C4-2B (cell line): Measurements from ENCODE around the gene LRRC49.
"Not testable (repeated sequence)": the region's sequence is repeated elsewhere in the genome, so short reads cannot be mapped to it uniquely, and the experiment has no call there.

ENCODE experiments used
- H3K27ac ChIP-seq: fragments of 450-650 bp; 2 replicates; pipeline ENCODE4 v1.5.1; 2017
- ZFX ChIP-seq: fragments of 450-650 bp; IDR thresholded peaks from 2 replicates; pipeline ENCODE4 v1.6.1; 2017
- TF ChIP-seq, protein P1 (sequence below): fragments of 450-650 bp; conservative IDR thresholded peaks from 2 replicates; pipeline ENCODE4 v1.5.1; 2017; ENCODE audit warnings: mild to moderate bottlenecking

Gene LRRC49

DNA sequence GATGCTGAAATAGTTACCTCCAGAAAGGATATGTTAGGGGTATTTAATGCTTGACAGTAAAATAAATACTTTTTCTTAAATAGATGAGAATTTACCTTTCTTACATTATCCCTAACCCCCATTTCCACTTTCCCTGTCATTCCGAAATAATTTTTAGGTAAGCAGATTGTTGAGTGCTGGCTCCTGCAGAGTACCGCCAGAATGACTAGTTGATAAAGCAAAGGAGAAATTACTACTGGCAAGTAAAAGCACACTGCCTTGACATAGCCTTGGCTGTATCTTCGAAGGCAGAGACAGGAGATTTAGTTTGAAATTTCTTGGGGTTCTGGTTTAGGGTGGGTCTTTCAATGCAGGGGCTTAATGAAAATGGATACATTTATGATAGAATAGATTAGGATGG lies 40.8 kb downstream of the LRRC49 start:
- H3K27ac ChIP-seq: no peak overlapping the region
- no peak for TF ChIP-seq ZFX
- TF ChIP-seq, protein P1, sequence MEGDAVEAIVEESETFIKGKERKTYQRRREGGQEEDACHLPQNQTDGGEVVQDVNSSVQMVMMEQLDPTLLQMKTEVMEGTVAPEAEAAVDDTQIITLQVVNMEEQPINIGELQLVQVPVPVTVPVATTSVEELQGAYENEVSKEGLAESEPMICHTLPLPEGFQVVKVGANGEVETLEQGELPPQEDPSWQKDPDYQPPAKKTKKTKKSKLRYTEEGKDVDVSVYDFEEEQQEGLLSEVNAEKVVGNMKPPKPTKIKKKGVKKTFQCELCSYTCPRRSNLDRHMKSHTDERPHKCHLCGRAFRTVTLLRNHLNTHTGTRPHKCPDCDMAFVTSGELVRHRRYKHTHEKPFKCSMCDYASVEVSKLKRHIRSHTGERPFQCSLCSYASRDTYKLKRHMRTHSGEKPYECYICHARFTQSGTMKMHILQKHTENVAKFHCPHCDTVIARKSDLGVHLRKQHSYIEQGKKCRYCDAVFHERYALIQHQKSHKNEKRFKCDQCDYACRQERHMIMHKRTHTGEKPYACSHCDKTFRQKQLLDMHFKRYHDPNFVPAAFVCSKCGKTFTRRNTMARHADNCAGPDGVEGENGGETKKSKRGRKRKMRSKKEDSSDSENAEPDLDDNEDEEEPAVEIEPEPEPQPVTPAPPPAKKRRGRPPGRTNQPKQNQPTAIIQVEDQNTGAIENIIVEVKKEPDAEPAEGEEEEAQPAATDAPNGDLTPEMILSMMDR: no peak

DNA sequence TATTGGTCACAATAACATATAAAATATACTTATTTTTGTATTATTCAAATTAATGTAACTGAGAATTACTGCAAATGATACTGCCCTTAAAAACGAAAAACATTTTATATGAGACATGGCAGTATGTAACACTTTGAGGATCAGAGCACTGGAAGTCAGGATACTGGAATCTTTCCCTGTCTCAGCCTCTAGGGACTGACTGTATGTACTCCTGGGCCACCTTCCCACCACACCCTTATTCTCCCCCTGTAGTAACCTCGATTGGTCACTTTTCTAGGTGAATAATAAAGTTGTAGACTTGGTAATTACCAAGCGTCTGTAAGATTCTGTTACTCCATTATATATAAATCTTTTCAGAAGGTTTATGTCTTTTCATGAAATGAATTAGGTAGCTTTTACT lies 43.0 kb downstream of the LRRC49 start:
- H3K27ac ChIP-seq: no peak overlapping the region
- TF ChIP-seq ZFX: no peak
- TF ChIP-seq, protein P1: no peak

DNA sequence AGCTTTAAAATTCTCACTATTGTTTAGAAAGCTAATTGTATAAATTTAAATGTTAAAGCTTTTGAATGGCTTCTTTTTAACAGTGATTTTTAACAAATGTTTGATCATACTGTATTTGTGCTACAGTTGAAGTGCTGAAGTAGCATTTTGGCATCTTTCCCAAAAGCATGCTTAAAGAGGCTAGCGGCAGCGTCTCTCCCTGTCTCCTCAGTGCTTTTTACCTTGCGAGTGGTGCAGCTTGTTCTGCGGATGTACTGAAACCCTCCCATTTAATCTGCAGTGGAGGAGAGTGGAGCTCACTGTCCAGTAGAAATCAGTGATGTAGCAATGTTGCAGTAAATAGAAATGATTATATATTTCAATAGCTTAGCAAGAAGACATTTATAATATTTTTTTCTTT lies 43.7 kb downstream of the LRRC49 start:
- H3K27ac ChIP-seq: no peak overlapping the region
- TF ChIP-seq, protein P1: no peak

DNA sequence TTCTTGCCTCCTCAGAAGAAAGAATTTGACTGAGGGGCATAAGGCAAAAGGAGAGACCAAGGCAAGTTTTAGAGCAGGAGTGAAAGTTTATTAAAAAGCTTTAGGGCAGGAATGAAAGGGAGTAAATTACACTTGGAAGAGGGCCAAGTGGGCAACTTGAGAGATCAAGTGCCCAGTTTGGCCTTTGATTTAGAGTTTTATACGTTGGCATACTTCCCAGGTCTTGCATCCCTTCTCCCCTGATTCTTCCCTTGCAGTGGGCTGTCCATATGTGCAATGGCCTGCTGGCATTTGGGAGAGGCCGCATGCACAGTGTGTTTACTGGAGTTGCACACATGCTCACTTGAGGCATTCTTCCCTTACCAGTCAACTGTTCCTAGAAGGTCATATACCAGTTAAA lies 50.7 kb downstream of the LRRC49 start:
- not testable (repeated sequence) for H3K27ac ChIP-seq

DNA sequence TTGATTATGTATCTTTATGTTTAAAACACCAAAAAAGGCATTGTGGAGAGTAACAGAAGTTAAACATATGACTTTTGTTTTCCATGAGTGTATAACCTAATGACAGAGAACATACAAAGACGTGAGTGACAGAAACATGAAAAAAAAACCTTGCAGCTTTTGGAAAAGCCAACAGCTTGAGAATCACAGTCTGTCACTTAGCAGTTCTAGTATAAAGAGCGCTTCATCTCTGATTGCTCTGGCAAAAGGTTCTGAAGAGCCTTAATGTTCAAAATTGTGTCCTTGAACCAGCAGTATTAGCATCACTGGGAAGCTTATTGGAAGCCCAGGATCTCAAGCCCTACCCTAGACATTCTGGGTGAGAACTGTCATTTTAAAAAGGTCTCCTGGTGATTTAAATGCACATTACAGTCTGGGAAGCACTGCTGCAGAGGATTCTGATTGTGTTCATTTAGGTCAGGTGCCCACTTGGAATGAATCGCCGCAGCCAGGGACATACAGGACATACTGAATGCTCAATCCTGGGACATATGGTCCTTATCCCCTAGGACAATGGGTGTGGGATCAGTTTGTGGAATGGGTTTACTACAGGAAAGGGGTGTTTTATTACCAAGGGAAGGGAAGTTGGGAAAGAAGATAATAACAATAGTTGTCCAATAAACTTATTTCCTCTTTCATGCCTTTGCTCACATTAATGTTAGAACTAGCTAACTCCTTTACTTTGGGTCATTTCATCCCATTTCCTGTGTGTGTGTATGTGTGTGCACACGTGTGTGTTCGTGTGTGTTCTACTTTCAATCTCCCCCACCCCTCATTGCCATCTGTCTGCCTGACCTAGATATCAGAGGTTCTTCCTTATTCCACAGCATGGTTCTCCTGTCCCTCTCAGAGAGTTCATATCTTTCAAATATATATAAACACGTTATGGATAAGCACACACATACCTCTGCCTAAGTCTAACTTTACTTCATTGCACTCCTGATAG lies 55.0 kb downstream of the LRRC49 start:
- TF ChIP-seq ZFX: no peak
- TF ChIP-seq, protein P1: no peak

DNA sequence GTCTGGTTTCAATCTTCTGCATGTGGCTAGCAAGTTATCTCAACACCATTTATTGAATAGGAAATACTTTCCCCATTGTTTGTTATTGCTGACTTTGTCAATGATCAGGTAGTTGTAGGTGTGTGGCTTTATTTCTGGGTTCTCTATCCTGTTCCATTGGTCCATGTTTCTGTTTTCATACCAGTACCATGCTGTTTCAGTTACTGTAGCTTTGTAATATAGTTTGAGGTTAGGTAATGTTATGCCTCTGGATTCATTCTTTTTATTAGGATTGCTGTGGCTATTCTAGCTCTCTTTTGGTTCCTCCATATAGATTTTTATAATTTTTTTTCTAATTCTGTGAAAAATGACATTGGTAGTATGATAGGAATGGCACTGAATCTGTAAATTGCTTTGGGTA lies 58.3 kb downstream of the LRRC49 start:
- TF ChIP-seq ZFX: no peak
- TF ChIP-seq, protein P1: no peak

More for the DNA sequence above, 55.0 kb downstream of the LRRC49 start:
- no peak overlapping the region for H3K27ac ChIP-seq

DNA sequence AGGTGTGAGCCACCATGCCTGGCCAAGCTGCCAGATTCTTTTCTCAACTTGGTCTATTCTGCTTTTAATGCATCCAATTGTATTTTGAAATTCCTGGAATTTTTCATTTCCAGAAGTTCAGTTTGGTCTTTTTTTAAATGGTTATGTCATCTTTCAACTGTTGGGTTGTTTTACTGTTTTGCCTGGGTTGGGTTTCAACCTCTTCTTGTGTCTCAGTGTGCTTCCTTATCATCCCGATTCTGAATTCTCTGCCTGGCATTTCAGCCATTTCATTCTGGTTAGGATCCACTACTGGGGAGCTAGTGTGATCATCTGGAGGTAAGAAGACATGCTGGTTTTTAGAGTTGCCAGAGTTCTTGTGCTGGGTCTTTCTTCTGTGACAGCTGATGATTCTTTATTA lies 61.5 kb downstream of the LRRC49 start:
- H3K27ac ChIP-seq: no peak overlapping the region
- TF ChIP-seq, protein P1: no peak
- TF ChIP-seq ZFX: no peak

More for the DNA sequence above, 58.3 kb downstream of the LRRC49 start:
- no peak overlapping the region for H3K27ac ChIP-seq

DNA sequence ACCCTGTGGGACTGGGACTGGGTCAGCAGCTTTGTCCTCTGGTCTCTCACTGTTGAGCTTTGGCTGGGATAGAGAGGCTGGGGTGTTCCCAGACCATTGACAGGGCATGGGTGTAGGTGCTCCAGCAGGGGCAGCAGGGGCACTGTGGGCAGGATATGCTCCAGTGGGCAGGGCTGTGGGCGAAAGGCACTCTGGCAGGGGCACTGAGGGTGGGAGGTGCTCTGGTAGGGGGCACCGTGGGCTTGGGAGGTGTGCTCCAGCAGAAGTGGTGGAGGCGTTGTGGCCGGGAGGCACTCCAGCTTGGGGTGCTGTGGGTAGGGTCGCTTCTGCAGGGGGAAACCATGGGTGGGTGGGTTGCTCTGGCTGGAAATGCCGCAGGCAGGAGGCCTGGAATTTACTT lies 62.1 kb downstream of the LRRC49 start:
- TF ChIP-seq, protein P1: no peak
- TF ChIP-seq ZFX: no peak
- H3K27ac ChIP-seq: no peak overlapping the region
